IPS-18c (cell line): ENCODE measurements around the gene PRPF4.
"Not testable (repeated sequence)": the region's sequence is repeated elsewhere in the genome, so short reads cannot be mapped to it uniquely, and the experiment has no call there.

ENCODE experiments used
- H3K4me3 ChIP-seq: 2 replicates; pipeline ENCODE4 v1.7.0; 2013; ENCODE audit warnings: low read depth, mild to moderate bottlenecking, low read length, moderate library complexity; ENCODE audit not compliant: insufficient read depth
- H3K9me3 ChIP-seq: one replicate; pipeline ENCODE4 v1.6.1; 2013; ENCODE audit warnings: mild to moderate bottlenecking, low read length, moderate library complexity; ENCODE audit not compliant: control insufficient read depth, insufficient read depth

The PRPF4 gene

DNA sequence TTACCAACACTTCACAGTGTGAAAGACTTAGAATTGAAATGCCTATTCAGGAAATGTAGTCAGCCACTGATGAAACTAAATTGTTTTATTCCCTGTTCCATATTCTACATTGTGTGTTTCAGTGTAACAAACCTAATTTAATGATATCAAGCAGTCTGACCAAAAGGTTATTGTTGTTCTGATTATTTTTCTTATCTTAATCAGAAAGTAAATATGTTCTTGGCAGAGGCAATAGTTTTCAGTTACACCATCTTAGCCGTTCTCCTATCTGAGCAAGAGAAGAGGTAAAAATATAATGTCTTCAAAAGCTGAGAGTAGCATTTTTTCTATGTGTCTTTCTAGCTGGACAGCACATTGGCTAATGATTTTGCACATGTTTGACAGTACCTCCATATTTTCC is 17.2 kb upstream of the PRPF4 start:
- H3K4me3 ChIP-seq: no peak overlapping the region
- H3K9me3 ChIP-seq: no peaks in the 10 kb centered on the region

DNA sequence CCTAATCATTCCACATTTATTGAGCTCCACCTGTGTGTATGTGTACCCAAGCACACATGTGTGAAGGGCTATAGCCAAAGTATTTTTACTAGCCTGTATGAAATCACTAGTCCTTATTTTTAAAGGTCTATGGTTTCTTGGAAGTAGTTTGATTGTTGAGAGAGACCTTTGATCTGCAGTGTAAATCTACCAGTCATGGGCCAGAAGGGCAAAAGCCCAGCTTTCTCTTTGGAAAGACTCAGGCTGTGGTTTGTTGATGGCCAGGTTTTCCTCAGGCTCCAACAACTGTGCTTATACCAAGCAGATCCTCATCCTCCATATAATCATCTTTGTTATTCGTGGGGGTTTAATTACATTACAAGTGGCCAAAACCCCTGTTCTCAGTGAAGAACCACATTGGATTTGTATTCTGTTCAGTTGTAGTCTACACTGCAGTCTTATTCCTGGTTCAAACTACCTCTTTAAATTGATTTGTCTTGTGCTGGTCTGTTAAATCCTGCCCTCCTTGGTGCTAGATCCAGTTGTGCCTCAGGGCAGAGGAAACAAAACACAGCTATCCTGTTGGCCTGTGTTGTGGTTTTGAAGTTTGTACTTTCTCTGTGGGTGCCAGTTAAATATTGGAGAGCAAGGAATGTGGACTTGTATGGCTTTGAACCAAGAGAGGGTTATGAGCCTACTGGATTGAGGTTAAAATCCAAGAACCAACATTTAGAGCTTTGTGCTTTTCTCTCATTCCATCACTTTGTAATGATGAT is 13.4 kb upstream of the PRPF4 start:
- Histone ChIP-seq H3K4me3 (no peak overlapping the region), H3K9me3 (no peaks in the 10 kb centered on the region)

DNA sequence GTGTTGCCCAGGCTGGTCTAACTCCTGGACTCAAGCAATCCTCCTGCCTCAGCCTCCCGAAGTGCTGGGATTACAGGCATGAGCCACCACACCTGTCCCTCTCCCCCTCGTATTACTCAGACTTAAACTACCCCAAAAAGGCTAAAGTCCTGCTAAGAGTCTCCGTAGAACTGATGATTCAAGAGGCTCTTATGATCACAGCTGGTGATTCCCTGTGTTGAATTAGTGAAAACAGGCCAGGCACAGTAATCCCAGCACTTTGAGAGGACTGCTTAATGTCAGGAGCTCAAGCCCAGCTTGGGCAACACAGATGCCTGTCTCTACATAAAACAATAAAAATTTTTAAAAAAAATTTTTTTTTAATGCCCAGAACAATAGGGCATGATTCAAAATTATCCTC is 9.3 kb upstream of the PRPF4 start:
- H3K9me3 ChIP-seq: no peaks in the 10 kb centered on the region
- H3K4me3 ChIP-seq: no peak overlapping the region

DNA sequence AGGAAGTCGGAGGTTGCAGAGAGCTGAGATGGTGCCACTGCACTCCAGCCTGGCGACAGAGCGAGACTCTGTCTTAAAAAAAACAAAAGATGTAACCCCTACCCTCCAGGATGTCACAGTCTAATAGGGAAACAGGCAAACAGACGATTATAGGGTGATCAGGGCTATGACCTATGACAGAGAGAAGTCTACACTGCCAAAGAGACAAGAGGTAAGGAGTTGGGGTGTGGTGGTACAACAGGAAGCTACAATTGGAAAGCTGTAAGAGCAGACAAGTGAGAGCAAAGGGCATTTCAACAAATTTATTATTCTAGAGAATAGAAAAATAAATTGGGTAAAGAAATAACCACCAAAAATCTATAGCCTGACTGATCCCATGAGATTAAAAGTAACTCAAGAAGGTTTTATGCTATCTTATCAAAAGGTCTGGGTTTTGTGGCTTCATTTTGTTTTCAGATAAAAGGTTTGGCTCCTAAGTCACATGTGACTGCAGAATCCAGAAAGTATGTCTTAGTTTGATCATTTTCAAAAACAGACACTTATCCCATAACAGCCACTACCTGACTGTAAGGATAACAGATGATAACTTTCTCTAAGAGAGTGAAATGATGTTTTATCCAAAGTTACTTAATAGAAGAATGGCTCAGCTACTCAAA is 7.4 kb upstream of the PRPF4 start:
- H3K4me3 ChIP-seq: no peak overlapping the region
- no peaks in the 10 kb centered on the region for H3K9me3 ChIP-seq

DNA sequence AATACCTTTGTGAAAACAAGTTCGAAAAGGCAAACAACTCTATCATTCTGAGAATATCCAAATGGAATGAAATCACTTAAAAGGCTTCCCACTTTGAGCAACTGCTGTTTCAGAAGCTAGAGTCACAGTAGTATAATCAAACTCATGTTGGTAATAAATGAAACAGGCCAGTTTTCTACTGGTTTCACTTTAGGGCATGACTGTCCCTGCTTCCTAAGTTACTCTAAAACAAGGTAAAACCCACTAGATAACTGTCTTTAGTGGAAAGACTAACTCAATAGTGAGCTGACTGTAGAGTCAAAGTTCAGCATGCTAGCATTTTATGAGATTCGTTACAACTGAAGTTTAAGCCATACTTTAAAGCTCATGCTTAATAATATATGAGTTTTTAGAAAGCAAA is 6.1 kb upstream of the PRPF4 start:
- no peak overlapping the region for H3K4me3 ChIP-seq
- no peaks in the 10 kb centered on the region for H3K9me3 ChIP-seq

DNA sequence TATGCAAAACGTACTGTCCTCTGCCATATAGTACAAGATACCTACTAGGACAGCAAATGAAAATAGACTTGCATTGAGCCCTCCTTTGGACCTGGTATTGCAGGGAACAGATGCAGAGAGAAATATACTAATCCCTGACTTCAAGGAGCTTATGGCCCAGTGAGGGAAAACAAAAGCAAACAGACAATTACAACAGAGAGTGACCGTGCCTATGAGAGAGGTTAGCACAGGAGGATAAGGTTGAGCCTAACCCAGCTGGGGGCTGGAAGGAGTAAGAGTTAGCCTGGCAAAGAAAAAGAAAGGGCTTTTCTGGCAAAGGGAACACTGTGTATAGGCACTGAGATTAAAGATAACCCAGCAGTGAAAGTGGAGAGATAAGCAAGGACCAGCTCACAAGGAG is 5.6 kb upstream of the PRPF4 start:
- no peaks in the 10 kb centered on the region for H3K9me3 ChIP-seq
- H3K4me3 ChIP-seq: no peak overlapping the region

DNA sequence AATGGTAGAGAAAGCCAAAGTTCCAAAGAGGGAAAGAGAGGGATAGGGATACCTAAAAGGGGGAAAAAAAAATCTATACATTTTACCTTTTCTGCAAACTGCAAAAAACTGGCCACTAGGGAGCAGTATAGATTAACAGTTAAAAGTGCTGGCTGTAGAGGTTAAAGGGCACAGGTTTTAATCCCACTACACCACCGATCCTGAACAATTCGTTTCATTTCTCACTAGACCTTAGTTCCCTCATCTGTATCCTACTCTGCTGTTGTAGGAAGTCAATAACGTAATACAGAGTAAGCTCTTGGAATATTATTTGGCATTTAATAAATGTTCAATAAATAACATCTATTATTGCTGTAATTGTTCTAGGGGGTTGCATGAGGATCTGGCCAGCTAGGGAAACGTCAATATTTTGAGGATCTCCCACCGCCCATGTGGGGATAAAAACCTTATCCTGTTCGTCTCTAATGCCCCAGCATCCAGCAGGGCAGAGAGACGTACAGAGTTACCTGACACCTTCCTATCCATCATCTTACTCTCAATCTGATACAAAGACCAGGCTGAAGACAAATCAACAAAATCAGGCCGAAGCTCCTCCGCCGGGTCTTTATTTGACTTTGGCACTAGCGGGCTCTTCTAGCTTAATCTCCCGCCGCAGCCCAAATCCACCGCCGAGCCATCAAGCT is 843 bp upstream of the PRPF4 start:
- no peaks in the 10 kb centered on the region for H3K9me3 ChIP-seq
- peak overlapping the region; percentile 97 for H3K4me3 ChIP-seq

DNA sequence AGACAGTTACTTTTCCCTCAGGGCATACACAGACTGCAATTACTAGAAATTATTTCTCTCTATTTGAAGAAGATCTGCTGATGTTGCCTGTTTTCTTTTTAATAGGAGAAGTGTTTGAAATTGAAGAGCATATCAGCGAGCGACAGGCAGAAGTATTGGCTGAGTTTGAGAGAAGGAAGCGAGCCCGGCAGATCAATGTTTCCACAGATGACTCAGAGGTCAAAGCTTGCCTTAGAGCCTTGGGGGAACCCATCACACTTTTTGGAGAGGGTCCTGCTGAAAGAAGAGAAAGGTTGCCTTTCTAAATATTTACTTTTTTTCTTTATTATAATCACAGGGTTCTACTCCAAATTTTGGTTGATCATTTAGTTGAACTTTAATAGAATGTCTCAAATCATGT is 3.4 kb downstream of the PRPF4 start:
- H3K4me3 ChIP-seq: no peak overlapping the region
- H3K9me3 ChIP-seq: no peaks in the 10 kb centered on the region

DNA sequence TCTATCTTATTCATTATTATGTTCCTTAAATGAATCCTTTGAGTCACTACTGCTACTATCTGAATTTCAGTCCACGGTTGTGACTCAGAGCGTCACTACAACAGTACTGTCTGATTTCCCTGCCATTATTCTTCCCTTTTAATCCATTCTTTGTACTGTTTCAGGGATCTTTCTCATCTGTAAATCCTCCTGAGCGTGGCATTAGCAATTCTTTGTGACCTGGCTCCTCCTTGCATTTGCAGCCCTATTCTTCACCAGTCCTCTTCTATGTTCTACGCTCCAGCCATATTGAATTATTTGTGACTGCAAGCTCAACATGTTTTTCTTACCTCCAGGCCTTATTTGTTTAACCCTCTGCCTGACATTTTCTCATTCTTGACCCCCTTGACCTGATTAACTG is 5.9 kb downstream of the PRPF4 start:
- no peaks in the 10 kb centered on the region for H3K9me3 ChIP-seq
- H3K4me3 ChIP-seq: no peak overlapping the region

DNA sequence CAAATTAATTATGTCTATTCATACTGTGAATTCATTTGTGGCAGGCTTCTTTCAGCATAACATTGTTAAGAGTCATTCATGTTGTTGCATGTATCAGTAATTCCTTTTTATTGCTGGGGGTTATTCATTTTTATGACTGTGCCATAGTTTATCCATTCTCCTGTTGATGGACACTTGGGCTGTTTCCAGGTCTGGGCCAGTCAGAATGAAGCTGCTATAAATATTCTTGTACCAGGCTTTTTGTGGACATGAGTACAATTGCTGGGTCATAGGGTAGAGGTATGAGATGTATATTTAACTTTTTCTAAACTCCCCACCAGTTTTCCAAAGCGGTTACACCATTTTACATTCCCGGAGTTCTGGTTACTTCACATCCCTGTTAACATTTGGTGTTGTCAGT is 13.6 kb downstream of the PRPF4 start:
- no peaks in the 10 kb centered on the region for H3K9me3 ChIP-seq
- no peak overlapping the region for H3K4me3 ChIP-seq

DNA sequence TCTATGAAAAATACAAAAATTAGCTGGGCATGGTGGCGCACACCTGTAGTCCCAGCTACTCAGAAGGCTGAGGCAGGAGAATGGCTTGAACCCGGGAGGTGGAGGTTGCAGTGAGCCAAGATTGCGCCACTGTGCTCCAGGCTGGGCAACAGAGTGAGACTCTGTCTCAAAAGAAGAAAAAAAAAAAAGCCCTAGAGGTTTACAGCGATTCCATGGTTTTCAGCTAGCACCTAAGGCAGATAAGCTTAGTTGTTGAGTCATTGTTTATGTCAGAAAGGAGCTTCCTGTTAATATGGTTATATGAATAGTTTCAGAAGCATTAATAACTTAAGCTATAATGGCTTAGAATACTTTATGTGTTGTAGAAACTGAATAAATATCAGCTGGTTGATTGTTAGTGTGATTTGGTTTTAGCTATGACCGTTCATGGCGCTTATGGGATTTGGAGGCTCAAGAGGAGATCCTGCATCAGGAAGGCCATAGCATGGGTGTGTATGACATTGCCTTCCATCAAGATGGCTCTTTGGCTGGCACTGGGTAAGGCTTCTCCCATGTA is 14.7 kb downstream of the PRPF4 start:
- no peaks in the 10 kb centered on the region for H3K9me3 ChIP-seq
- no peak overlapping the region for H3K4me3 ChIP-seq

DNA sequence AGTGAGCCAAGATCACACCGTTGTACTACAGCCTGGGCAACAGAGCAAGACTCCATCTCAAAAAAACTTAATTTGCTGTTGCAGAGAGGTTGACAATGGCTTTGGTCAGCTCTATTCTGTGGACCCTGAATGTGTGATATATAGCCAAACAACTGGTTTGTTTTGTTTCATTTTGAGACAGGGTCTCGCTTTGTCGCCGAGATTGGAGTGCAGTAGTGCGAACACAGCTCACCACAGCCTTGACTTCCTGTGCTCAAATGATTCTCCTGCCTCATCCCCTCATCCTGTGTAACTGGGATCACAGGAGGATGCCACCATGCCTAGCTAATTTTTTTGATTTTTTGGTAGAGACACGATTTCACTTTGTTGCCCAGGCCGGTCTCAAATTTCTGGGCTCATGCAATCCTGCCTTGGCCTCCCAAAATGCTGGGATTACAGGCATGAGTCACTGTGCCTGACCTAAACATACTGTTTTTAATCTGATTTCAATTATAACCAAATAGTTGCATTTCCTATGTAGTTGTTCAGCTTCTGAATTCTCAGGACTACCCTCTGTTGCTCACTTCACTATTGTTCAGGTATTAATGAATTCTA is 17.9 kb downstream of the PRPF4 start:
- Histone ChIP-seq H3K9me3 (no peaks in the 10 kb centered on the region), H3K4me3 (no peak overlapping the region)

DNA sequence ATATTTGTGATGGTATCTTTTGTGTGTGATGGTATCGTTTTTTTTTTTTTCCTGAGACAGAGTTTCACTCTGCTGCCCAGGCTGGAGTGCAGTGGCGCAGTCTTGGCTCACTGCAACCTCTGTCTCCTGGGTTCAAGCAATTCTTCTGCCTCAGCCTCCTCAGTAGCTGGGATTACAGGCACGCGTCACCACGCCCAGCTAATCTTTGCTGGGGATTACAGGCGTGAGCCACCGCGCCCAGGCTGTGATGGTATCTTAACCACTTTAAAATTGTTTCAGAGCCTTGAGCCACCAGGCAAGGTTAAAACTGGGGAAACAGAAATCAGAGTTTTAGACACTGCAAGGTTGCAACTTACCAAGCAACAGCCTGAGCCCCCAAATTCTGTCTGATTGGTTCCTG is 20.8 kb downstream of the PRPF4 start:
- H3K4me3 ChIP-seq, H3K9me3 ChIP-seq: not testable (repeated sequence)

DNA sequence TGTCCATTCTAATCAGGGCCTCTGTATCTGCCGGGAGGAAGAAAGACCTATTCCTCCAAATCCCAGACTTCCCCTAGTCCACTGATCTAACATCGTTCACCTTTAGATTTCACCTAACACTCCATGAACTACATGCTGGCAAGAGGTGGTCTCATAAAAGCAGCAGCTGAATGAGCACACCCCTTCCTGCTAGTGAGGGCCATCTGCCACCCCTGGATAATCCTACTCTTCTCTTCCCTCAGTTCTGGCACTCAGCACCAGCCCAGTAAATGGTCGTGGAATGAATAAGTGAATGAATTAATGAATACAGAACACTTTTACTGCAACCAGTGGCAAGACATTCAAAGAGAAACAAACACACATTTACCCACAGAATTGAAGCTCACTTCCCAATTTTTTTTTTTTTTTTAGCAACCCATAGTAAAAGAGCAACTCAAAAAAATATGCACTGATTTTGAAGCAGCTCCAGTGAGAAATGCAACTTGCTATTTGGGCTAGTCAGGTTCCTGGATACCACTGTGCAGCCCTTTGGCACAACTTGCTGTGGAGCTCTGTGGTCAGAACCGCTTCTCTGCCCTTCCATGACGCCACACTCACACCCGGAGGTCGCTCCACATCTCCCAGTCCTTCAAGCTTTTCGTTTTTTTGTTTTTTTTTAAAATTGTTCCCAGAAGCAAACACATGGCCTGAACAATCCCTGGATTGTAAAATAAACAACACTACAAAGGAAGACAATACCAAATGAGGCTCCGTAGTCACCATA is 21.5 kb downstream of the PRPF4 start:
- no peak overlapping the region for H3K4me3 ChIP-seq
- H3K9me3 ChIP-seq: no peaks in the 10 kb centered on the region

DNA sequence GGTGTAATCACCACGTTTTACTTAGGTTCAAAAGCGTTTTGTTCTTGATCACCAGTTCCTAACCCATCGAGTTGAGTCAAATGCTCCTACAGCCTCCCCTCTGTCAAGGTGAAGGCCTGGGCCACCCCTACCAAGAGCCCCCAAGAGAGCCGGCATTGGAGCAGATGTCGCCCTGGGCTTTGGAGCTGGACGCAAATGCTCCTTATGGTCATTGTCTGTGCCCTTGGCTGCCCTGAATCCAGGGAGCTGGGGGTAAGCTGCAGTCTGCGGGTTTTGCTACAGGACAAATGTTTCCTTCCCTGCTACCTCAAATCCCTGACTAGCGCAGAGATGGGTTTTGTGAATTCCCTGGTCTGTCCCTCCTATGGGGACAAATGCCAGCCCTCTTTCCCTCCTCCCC is 22.9 kb downstream of the PRPF4 start:
- H3K9me3 ChIP-seq: no peaks in the 10 kb centered on the region

DNA sequence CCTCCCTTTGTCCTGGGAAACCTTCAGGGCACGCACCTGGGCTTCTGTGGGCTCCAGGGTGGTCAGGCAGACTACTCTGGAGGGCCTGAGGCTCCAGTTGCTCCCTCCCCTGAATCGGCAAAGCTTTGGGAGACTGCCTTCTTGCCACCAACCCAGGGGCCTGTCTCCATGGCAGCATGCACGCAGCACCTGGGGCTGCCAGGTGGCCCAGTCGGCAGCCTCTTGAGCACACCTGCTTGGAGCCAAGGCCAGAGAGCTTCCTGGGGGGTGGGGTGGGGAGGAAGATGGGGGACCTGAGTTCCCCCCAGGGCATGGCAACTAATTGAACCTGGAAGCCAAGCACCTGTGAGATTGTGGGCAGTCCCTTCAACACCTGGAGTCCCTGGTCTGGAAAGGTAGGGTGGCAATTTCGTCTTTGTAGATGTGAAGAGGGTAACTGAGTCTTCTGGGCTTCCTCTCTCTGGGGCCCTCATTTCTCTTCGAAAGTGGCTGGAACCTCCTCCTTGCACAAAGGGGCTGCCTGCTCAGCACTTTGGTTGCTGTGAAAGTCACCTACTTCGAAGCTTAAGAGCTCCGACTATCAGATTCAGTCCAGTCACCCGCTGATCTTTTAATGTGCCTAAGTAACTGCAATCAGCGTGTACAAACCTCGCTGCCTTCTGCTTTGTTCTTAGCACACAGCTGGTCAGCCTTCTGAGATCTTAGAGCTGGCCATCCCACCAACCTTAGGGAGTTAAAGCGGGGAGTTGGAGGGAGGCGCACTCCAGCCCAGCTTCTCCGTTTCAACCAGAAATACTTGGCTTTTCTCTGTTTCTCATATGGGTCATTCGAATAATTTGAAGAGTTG is 23.7 kb downstream of the PRPF4 start:
- Histone ChIP-seq H3K9me3 (no peaks in the 10 kb centered on the region), H3K4me3 (no peak overlapping the region)

More for the DNA sequence above, 22.9 kb downstream of the PRPF4 start:
- H3K4me3 ChIP-seq: no peak overlapping the region
